GM19397 (cell line): ENCODE data around the gene PLA2R1.
A peak's percentile ranks its signal among the peaks of the same experiment; 100 is the strongest.
"Not testable (repeated sequence)": the region's sequence is repeated elsewhere in the genome, so short reads cannot be mapped to it uniquely, and the experiment has no call there.

ENCODE experiments used
- ATAC-seq: cut with Tn5 transposase; IDR thresholded peaks from one replicate; pipeline ENCODE4 v1.9.1; 2021; ENCODE audit warnings: mild to moderate bottlenecking, moderate library complexity; ENCODE audit not compliant: unreplicated experiment

The PLA2R1 gene

GRCh38 chr2:159984034-159984433, 78.4 kb downstream of the PLA2R1 start:
- no peak for ATAC-seq

GRCh38 chr2:159982842-159983785, 79.3 kb downstream of the PLA2R1 start:
- no peak for ATAC-seq

- no peak for ATAC-seq
Observed at GRCh38 chr2:159982270-159982669, 80.1 kb downstream of the PLA2R1 start.

- no peak for ATAC-seq
Observed at GRCh38 chr2:159976527-159977160, 85.8 kb downstream of the PLA2R1 start.

- ATAC-seq, result no peak
Observed at GRCh38 chr2:159973325-159973724, 89.1 kb downstream of the PLA2R1 start.

- no peak for ATAC-seq
Observed at GRCh38 chr2:159971365-159972152, 90.9 kb downstream of the PLA2R1 start.

- not testable (repeated sequence) for ATAC-seq
Observed at GRCh38 chr2:159970548-159970947, 91.9 kb downstream of the PLA2R1 start.

GRCh38 chr2:159968279-159968900, 94.0 kb downstream of the PLA2R1 start:
- peak; percentile 44 for ATAC-seq

- ATAC-seq, result peak; percentile 69
Observed at GRCh38 chr2:159963700-159964099, 98.7 kb downstream of the PLA2R1 start.

- not testable (repeated sequence) for ATAC-seq
Observed at GRCh38 chr2:159962513-159962912, 99.9 kb downstream of the PLA2R1 start.

- ATAC-seq, result no peak
Observed at GRCh38 chr2:159961451-159961850, 101.0 kb downstream of the PLA2R1 start.

GRCh38 chr2:159961037-159961436, 101.4 kb downstream of the PLA2R1 start:
- no peak for ATAC-seq

- ATAC-seq, result no peak
Observed at GRCh38 chr2:159960414-159960813, 102.0 kb downstream of the PLA2R1 start.

GRCh38 chr2:159959136-159959535, 103.3 kb downstream of the PLA2R1 start:
- ATAC-seq, result no peak

- no peak for ATAC-seq
Observed at GRCh38 chr2:159953136-159953823, 109.1 kb downstream of the PLA2R1 start.

GRCh38 chr2:159946326-159946999, 116.0 kb downstream of the PLA2R1 start:
- ATAC-seq, result no peak

GRCh38 chr2:159944874-159945273, 117.5 kb downstream of the PLA2R1 start:
- no peak for ATAC-seq

GRCh38 chr2:159942146-159942545, 120.3 kb downstream of the PLA2R1 start:
- no peak for ATAC-seq

GRCh38 chr2:159941729-159942128, 120.7 kb downstream of the PLA2R1 start:
- ATAC-seq, result no peak

- ATAC-seq, result peak; percentile 64
Observed at GRCh38 chr2:159939946-159940345, 122.5 kb downstream of the PLA2R1 start.
